Keratinocyte (primary cell): ENCODE results near the gene LDLRAD4. TPM values are rescaled to one million over a fixed set of nuclear protein-coding genes. Genes with fewer than 3 reads are reported as not detected.

Experiments
- DNase-seq: peaks from one replicate; pipeline ENCODE4 v3.0.0-alpha.2; 2011; ENCODE audit warnings: low read depth, missing footprints, low spot score
- FAIRE-seq: peaks from 2 replicates; lab custom pipeline; 2011; peaks lifted over from hg19 to GRCh38; lab: Jason Lieb, UNC
- H2AFZ ChIP-seq: 2 replicates; pipeline ENCODE4 v1.6.0; 2012; ENCODE audit warnings: low read length, control low read depth, inconsistent platforms; ENCODE audit not compliant: control insufficient read depth
- H3K27ac ChIP-seq: 2 replicates; pipeline ENCODE4 v1.5.1; 2011; ENCODE audit warnings: low read length; ENCODE audit not compliant: control insufficient read depth, insufficient read depth
- H3K27me3 ChIP-seq: 3 replicates; pipeline ENCODE4 v1.6.0; 2011; ENCODE audit warnings: low read length; ENCODE audit not compliant: control insufficient read depth, insufficient read depth; ENCODE audit errors: extremely low read depth
- H3K36me3 ChIP-seq, 2 experiments: 2 replicates in 1 of 2; 3 replicates in 1 of 2; pipeline ENCODE4 v1.5.1; 2011; ENCODE audit warnings: low read length in 2 of 2, mild to moderate bottlenecking in 1 of 2; ENCODE audit not compliant: control insufficient read depth in 2 of 2, insufficient read depth in 2 of 2; ENCODE audit errors: extremely low read depth in 1 of 2
- H3K4me1 ChIP-seq: 3 replicates; pipeline ENCODE4 v1.5.1; 2011; ENCODE audit warnings: low read length; ENCODE audit not compliant: control insufficient read depth, insufficient read depth; ENCODE audit errors: extremely low read depth
- H3K4me2 ChIP-seq: 3 replicates; pipeline ENCODE4 v1.6.0; 2011; ENCODE audit warnings: low read depth, low read length; ENCODE audit not compliant: control insufficient read depth, insufficient read depth; ENCODE audit errors: extremely low read depth
- H3K4me3 ChIP-seq, 3 experiments: fragments of 200-600 bp in 1 of 3; sonication (generic) in 1 of 3; 2 replicates in 2 of 3; 3 replicates in 1 of 3; pipeline ENCODE4 v1.5.1; 2011 to 2016; ENCODE audit warnings: low read length in 3 of 3, mild to moderate bottlenecking in 3 of 3, control low read depth in 2 of 3, inconsistent platforms in 1 of 3, low read depth in 1 of 3, mixed read lengths in 1 of 3, mixed run types in 1 of 3, moderate library complexity in 1 of 3; ENCODE audit not compliant: control insufficient read depth in 2 of 3, insufficient read depth in 2 of 3; ENCODE audit errors: extremely low read depth in 1 of 3
- H3K79me2 ChIP-seq: 2 replicates; pipeline ENCODE4 v1.6.0; 2012; ENCODE audit warnings: low read length; ENCODE audit not compliant: control insufficient read depth, insufficient read depth
- H3K9ac ChIP-seq: 3 replicates; pipeline ENCODE4 v1.6.0; 2011; ENCODE audit warnings: low read length; ENCODE audit not compliant: control insufficient read depth, insufficient read depth; ENCODE audit errors: extremely low read depth
- H3K9me1 ChIP-seq: 3 replicates; pipeline ENCODE4 v1.6.0; 2011; ENCODE audit warnings: low read length; ENCODE audit not compliant: control insufficient read depth, insufficient read depth; ENCODE audit errors: extremely low read depth
- H3K9me3 ChIP-seq: 2 replicates; pipeline ENCODE4 v1.5.1; 2012; ENCODE audit warnings: low read depth, low read length; ENCODE audit not compliant: control insufficient read depth
- H4K20me1 ChIP-seq: 3 replicates; pipeline ENCODE4 v1.6.0; 2011; ENCODE audit warnings: low read length; ENCODE audit not compliant: control insufficient read depth, insufficient read depth; ENCODE audit errors: extremely low read depth
- CTCF ChIP-seq, 3 experiments: IDR thresholded peaks in 1 of 3; conservative IDR thresholded peaks in 1 of 3; optimal IDR thresholded peaks in 1 of 3; 2 replicates in 2 of 3; 3 replicates in 1 of 3; pipeline versions ENCODE3 to v1.5.1; 2011; ENCODE audit warnings: low read length in 3 of 3, mild to moderate bottlenecking in 3 of 3, moderate library complexity in 2 of 3, control low read depth in 1 of 3, inconsistent platforms in 1 of 3; ENCODE audit not compliant: insufficient read depth in 2 of 3; ENCODE audit errors: extremely low read depth in 1 of 3
- EZH2 ChIP-seq: IDR thresholded peaks from one replicate; pipeline ENCODE4 v1.6.1; 2012; ENCODE audit warnings: inconsistent platforms, mild to moderate bottlenecking, low read length, moderate library complexity
- dilution Hi-C: fragments of 300-500 bp; cut with MboI; formaldehyde crosslinking; loops from one replicate; pipeline ENCODE4 v1.7.0; 2020; ENCODE audit warnings: low sequenced_read_pairs; ENCODE audit not compliant: extremely low pct_ligation_motif_present
- polyA plus RNA-seq, 5 experiments: library from polyadenylated mRNA; depleted of rRNA in 3 of 5; stranded (reverse) in 3 of 5; stranded (forward) in 1 of 5; unstranded in 1 of 5; fragments of >200 nt; gene quantifications; 1 replicate in 1 of 5; 2 replicates in 3 of 5; 3 replicates in 1 of 5; pipeline versions ENCODE4 v1.2.1 to v1.2.3, GENCODE V29; 2011 to 2012; ENCODE audit warnings: missing spikeins in 2 of 5, low read depth in 1 of 5, low replicate concordance in 1 of 5

LDLRAD4 gene
- polyA plus RNA-seq, 1 donor (not counting 4 experiments of a cell fraction or from before 2014, with no cell fraction given), result not detected

- FAIRE-seq (no peak), DNase-seq (no peak)
- Histone ChIP-seq H3K27ac (no peak overlapping the region), H3K4me3 (no peak overlapping the region), H3K9me1 (no peaks in the 10 kb centered on the region), H3K4me1 (no peaks in the 10 kb centered on the region), H3K9me3 (peaks cover 3% of the 10 kb centered on the region), H3K9ac (no peak overlapping the region), H2AFZ (no peak overlapping the region), H3K36me3 (no peaks in the 10 kb centered on the region), H4K20me1 (no peaks in the 10 kb centered on the region), H3K79me2 (no peaks in the 10 kb centered on the region), H3K27me3 (no peaks in the 10 kb centered on the region), H3K4me2 (no peak overlapping the region)
- dilution Hi-C loops, result no loop called here
- TF ChIP-seq EZH2 (no peak), CTCF (optimal IDR thresholded peaks at IDR 0.05 in 1 of 3, IDR thresholded peaks at IDR 0.05 in 1 of 3, conservative IDR thresholded peaks at IDR 0.05 in 1 of 3; ENCODE audit: extremely low read depth in 1 of 3, insufficient read depth in 2 of 3, low read length in 3 of 3) (no peak)
These were observed 274.5 kb downstream of the LDLRAD4 start for GRCh38 chr18:13493079-13493478.

- Histone ChIP-seq H2AFZ (no peak overlapping the region), H3K4me1 (no peaks in the 10 kb centered on the region), H3K36me3 (no peaks in the 10 kb centered on the region), H3K79me2 (no peaks in the 10 kb centered on the region), H3K9ac (no peak overlapping the region), H3K27me3 (no peaks in the 10 kb centered on the region), H3K9me1 (no peaks in the 10 kb centered on the region), H3K9me3 (peaks cover 5% of the 10 kb centered on the region), H3K27ac (no peak overlapping the region), H4K20me1 (no peaks in the 10 kb centered on the region), H3K4me3 (no peak overlapping the region), H3K4me2 (no peak overlapping the region)
- no peak for TF ChIP-seq CTCF (optimal IDR thresholded peaks at IDR 0.05 in 1 of 3, IDR thresholded peaks at IDR 0.05 in 1 of 3, conservative IDR thresholded peaks at IDR 0.05 in 1 of 3; ENCODE audit: extremely low read depth in 1 of 3, insufficient read depth in 2 of 3, low read length in 3 of 3)
- no peak for TF ChIP-seq EZH2
- FAIRE-seq, result no peak
- dilution Hi-C loops, result no loop called here
- no peak for DNase-seq
These were observed 275.2 kb downstream of the LDLRAD4 start for GRCh38 chr18:13493725-13494124.
